HG02884 (cell line): Measurements from ENCODE around the gene TENM3.

Experiments used
- ATAC-seq: cut with Tn5 transposase; IDR thresholded peaks from one replicate; pipeline ENCODE4 v1.9.1; 2021; ENCODE audit warnings: mild to moderate bottlenecking, moderate library complexity; ENCODE audit not compliant: unreplicated experiment

TENM3 gene

GRCh38 chr4:182251116-182251515 lies 7.9 kb downstream of the TENM3 start:
- no peak for ATAC-seq

GRCh38 chr4:182252220-182252619 lies 9.0 kb downstream of the TENM3 start:
- ATAC-seq = no peak

- no peak for ATAC-seq
Observed at GRCh38 chr4:182254026-182254780, 11.0 kb downstream of the TENM3 start.

- ATAC-seq = no peak
Observed at GRCh38 chr4:182255441-182256190, 12.4 kb downstream of the TENM3 start.

- no peak for ATAC-seq
Observed at GRCh38 chr4:182257016-182257415, 13.8 kb downstream of the TENM3 start.

GRCh38 chr4:182257503-182257902 lies 14.3 kb downstream of the TENM3 start:
- ATAC-seq = no peak

- no peak for ATAC-seq
Observed at GRCh38 chr4:182258441-182259000, 15.3 kb downstream of the TENM3 start.

- ATAC-seq = no peak
Observed at GRCh38 chr4:182261651-182262223, 18.5 kb downstream of the TENM3 start.

GRCh38 chr4:182263562-182263961 lies 20.4 kb downstream of the TENM3 start:
- ATAC-seq = no peak

GRCh38 chr4:182264139-182264752 lies 21.0 kb downstream of the TENM3 start:
- no peak for ATAC-seq

GRCh38 chr4:182265881-182266280 lies 22.7 kb downstream of the TENM3 start:
- ATAC-seq = no peak

GRCh38 chr4:182267048-182267447 lies 23.8 kb downstream of the TENM3 start:
- ATAC-seq = no peak

- no peak for ATAC-seq
Observed at GRCh38 chr4:182268966-182269365, 25.8 kb downstream of the TENM3 start.

- ATAC-seq = no peak
Observed at GRCh38 chr4:182271731-182272130, 28.5 kb downstream of the TENM3 start.

- ATAC-seq = no peak
Observed at GRCh38 chr4:182272151-182272550, 28.9 kb downstream of the TENM3 start.

- no peak for ATAC-seq
Observed at GRCh38 chr4:182273191-182273935, 30.2 kb downstream of the TENM3 start.

GRCh38 chr4:182276210-182277109 lies 33.3 kb downstream of the TENM3 start:
- ATAC-seq = no peak

- ATAC-seq = no peak
Observed at GRCh38 chr4:182277377-182277776, 34.2 kb downstream of the TENM3 start.

- no peak for ATAC-seq
Observed at GRCh38 chr4:182278729-182279128, 35.5 kb downstream of the TENM3 start.
